Measurements from ENCODE around the gene CEP164.

DNA sequence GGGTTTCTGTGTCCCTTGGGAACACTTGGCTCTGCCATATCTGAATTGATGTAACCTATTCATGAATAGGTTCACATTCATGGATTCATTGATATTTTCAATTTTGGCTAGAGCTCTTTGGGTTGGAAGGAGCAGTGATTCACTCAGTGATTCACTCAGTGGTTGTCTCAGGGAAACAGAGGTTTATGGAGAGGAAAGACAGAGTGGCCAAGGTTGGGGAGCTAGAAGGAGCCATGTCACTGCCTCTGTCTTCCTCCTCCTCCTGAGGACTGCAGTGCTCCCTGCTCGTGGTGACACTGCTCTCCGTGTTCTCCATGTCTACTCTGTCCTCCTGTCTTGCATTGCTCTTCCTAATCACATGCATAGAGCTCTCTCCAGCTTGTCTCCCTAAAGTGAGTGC is 17.4 kb downstream of the CEP164 start:
- TF ChIP-seq, protein P1, sequence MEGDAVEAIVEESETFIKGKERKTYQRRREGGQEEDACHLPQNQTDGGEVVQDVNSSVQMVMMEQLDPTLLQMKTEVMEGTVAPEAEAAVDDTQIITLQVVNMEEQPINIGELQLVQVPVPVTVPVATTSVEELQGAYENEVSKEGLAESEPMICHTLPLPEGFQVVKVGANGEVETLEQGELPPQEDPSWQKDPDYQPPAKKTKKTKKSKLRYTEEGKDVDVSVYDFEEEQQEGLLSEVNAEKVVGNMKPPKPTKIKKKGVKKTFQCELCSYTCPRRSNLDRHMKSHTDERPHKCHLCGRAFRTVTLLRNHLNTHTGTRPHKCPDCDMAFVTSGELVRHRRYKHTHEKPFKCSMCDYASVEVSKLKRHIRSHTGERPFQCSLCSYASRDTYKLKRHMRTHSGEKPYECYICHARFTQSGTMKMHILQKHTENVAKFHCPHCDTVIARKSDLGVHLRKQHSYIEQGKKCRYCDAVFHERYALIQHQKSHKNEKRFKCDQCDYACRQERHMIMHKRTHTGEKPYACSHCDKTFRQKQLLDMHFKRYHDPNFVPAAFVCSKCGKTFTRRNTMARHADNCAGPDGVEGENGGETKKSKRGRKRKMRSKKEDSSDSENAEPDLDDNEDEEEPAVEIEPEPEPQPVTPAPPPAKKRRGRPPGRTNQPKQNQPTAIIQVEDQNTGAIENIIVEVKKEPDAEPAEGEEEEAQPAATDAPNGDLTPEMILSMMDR (IDR thresholded peaks at IDR 0.05; ENCODE audit: insufficient read depth, low read depth, low read length): no peak
- no peak for TF ChIP-seq EZH2 (IDR thresholded peaks at IDR 0.05; ENCODE audit: insufficient read depth, low read length)

Data from astrocyte (in vitro differentiated cells and primary cell).